Testis (tissue), 3 donors: ENCODE data around the gene COX6B2. TPM values are rescaled to one million over a fixed set of nuclear protein-coding genes. Genes with fewer than 3 reads are reported as not detected.

ENCODE experiments used
- DNase-seq: peaks from one replicate; pipeline ENCODE4 v3.0.0-alpha.2; 2019
- H3K27ac ChIP-seq, 2 donors: fragments of 200-600 bp; sonication (generic); one replicate each; pipeline ENCODE4 v1.5.1; 2019
- H3K27me3 ChIP-seq: fragments of 200-600 bp; sonication (generic); one replicate; pipeline ENCODE4 v1.5.1; 2019
- H3K36me3 ChIP-seq: fragments of 200-600 bp; sonication (generic); one replicate; pipeline ENCODE4 v1.5.1; 2017; ENCODE audit warnings: low read depth; ENCODE audit errors: missing control alignments
- H3K4me1 ChIP-seq: fragments of 200-600 bp; sonication (generic); one replicate; pipeline ENCODE4 v1.5.1; 2019
- H3K4me3 ChIP-seq, 2 donors: fragments of 200-600 bp; sonication (generic); one replicate each; pipeline ENCODE4 v1.5.1; 2017 to 2019
- H3K9me3 ChIP-seq: fragments of 200-600 bp; sonication (generic); one replicate; pipeline ENCODE4 v1.5.1; 2017
- CTCF ChIP-seq, 3 experiments: fragments of 450-650 bp in 2 of 3; fragments of 200-600 bp in 1 of 3; sonication (generic) in 1 of 3; IDR thresholded peaks; one replicate each; pipeline ENCODE4 v1.5.1; 2016 to 2019; ENCODE audit warnings: antibody characterized with exemption in 3 of 3, mild to moderate bottlenecking in 2 of 3, moderate library complexity in 1 of 3
- POLR2A ChIP-seq: fragments of 450-650 bp; IDR thresholded peaks from one replicate; pipeline ENCODE4 v1.6.1; 2017; ENCODE audit warnings: antibody characterized with exemption, mild to moderate bottlenecking, moderate library complexity
- WGBS, 2 donors: methylation state at CpG; one replicate each; pipeline ENCODE4 v1.1.5; 2018; 5-methylcytosine and 5-hydroxymethylcytosine counted together
- intact Hi-C: fragments of 100-400 bp; cut with DNase I; formaldehyde crosslinking; loops from one replicate; pipeline ENCODE4 v1.15.1; 2023; ENCODE audit warnings: low total_unique reads
- polyA plus RNA-seq: library from polyadenylated mRNA; stranded (reverse); fragments of 350-450 nt; fragmentation: Illumina TruSeq; extraction: RNeasy Lipid Tissue Mini Kit (QIAGEN cat#74804); gene quantifications from one replicate; pipeline ENCODE4 v1.2.3, GENCODE V29; 2014; ENCODE audit warnings: low read depth, low replicate concordance; ENCODE audit not compliant: insufficient read depth
- total RNA-seq, 2 donors: library from RNA; depleted of rRNA; stranded (reverse); fragments of >200 nt; gene quantifications; one replicate each; pipeline ENCODE4 v1.2.3, GENCODE V29; 2016

COX6B2 gene
- total and polyA plus RNA-seq, 3 donors from 2014 or later: 27.9 to 171 (median 47.5) TPM

DNA sequence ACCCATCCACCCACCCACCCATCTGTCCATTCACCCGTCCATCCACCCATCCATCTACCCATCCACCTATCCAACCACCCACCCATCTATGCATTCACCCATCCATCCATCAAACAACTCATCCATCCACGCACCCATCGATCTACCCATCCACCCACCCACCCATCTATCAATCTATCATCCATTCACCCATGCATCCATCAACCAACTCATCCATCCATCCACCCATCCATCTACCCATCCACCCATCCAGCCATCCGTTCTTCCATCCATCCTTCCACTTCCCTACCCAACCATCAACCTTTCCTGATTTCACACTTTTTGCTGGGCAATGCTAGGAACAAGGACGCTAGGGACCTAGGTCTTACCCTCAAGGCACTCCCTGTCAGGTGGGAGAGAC is 27.5 kb upstream of the COX6B2 start:
- intact Hi-C loops: loop anchor here (5.0 kb wide), 1 partner anchor 40 kb away; no protein-coding TSS in a partner anchor
- TF ChIP-seq CTCF (IDR thresholded peaks at IDR 0.05) (no peak), POLR2A (no peak)
- WGBS, 2 donors: 95 to 98% methylated on average over 5 of the region's 5 CpGs
- DNase-seq: no peak
- Histone ChIP-seq H3K36me3 (no peaks in the 10 kb centered on the region), H3K9me3 (no peaks in the 10 kb centered on the region), H3K4me1 (peaks cover 21% of the 10 kb centered on the region), H3K27me3 (no peaks in the 10 kb centered on the region), H3K27ac (no peak overlapping the region), H3K4me3 (no peak overlapping the region)

GRCh38 chr19:55379174-55379573 is 24.7 kb upstream of the COX6B2 start:
- WGBS, 2 donors: 72 to 75% methylated on average over 9 to 11 of the region's 11 CpGs
- no peaks in the 10 kb centered on the region for H3K36me3 ChIP-seq
- peaks cover 7% of the 10 kb centered on the region for H3K4me1 ChIP-seq
- intact Hi-C loops: no loop called here
- no peaks in the 10 kb centered on the region for H3K27me3 ChIP-seq
- DNase-seq: no peak
- TF ChIP-seq POLR2A (no peak), CTCF (IDR thresholded peaks at IDR 0.05) (no peak)
- H3K27ac ChIP-seq: no peak overlapping the region
- H3K9me3 ChIP-seq: no peaks in the 10 kb centered on the region
- no peak overlapping the region for H3K4me3 ChIP-seq

DNA sequence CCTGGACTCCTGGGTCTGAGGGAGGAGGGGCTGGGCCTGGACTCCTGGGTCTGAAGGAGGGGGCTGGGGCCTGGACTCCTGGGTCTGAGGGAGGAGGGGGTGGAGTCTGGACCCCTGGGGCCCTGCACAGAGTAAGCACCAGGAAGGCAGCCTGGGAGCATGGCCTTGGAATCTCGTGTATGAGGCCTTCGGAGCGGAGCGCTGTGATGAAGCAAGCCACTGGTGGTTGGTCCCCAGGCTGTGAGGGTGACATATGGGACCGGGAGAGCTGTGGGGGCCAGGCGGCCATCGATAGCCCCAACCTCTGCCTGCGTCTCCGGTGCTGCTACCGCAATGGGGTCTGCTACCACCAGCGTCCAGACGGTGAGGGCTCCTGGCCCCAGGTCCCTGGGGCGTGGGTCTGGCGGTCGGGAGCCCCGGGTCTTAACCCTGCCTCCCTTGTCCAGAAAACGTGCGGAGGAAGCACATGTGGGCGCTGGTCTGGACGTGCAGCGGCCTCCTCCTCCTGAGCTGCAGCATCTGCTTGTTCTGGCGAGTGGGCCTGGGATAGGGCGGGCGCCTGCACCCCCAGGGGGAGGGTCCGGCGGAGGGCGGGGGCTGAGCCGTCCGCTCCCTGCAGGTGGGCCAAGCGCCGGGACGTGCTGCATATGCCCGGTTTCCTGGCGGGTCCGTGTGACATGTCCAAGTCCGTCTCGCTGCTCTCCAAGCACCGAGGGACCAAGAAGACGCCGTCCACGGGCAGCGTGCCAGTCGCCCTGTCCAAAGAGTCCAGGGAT is 23.0 kb upstream of the COX6B2 start:
- WGBS, 2 donors: 23 to 35% methylated on average over 20 to 43 of the region's 43 CpGs
- no peaks in the 10 kb centered on the region for H3K27me3 ChIP-seq
- no peaks in the 10 kb centered on the region for H3K9me3 ChIP-seq
- TF ChIP-seq CTCF (IDR thresholded peaks at IDR 0.05) (no peak), POLR2A (no peak)
- no peaks in the 10 kb centered on the region for H3K36me3 ChIP-seq
- H3K4me3 ChIP-seq: no peak overlapping the region
- H3K27ac ChIP-seq: no peak overlapping the region
- DNase-seq: no peak
- intact Hi-C loops: no loop called here
- H3K4me1 ChIP-seq: no peaks in the 10 kb centered on the region

DNA sequence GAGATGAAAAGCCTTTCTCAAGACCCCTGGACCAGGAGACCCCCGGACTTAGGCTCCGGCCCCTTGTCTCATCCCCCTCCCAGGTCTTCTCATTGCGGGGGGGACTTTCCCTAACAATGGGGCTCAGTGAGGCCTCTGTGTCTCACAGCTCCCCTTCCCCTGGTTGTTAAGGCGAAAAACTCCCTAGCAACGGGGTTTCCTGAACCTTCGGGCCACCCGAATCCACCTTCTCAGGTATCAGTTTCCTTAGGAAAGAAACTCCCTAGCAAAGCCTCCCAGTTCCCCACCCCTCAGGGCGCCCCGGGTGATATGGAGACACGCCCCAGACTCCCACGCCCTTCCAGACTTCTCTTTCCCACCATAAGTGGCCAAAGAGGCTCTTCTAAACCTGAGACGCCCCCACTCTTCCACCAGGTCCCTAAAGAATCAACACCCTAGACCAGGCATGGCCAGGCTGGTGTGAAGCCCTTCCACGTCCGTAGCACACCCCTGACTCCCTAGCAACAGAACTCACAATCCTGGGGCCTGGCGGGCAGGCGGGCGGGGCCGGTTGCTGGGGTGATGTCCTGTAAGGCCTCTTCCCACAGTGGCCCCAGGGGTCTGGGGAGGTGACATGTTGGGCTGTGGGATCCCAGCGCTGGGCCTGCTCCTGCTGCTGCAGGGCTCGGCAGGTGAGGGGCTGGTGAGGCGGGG is 21.9 kb upstream of the COX6B2 start, which contains the start of gene TMEM190:
Gene TMEM190, plus strand, starts transcription at position 586 of the 693 bp plus-strand sequence. Its CDS starts 28 bp downstream, at position 614.
- no peak for DNase-seq
- TF ChIP-seq CTCF (IDR thresholded peaks at IDR 0.05): no peak
- TF ChIP-seq POLR2A: no peak
- Histone ChIP-seq H3K36me3 (no peaks in the 10 kb centered on the region), H3K27ac (no peak within 1 kb of the TSS), H3K4me1 (no peaks in the 10 kb centered on the region), H3K4me3 (no peak within 1 kb of the TSS), H3K9me3 (no peaks in the 10 kb centered on the region), H3K27me3 (no peaks in the 10 kb centered on the region)
- 75 to 77% methylated on average over 14 to 21 of the region's 21 CpGs for WGBS, 2 donors
- intact Hi-C loops: no loop called here
